Hepatocyte (in vitro differentiated cells): ENCODE data around the gene ZNF157. TPM values are rescaled to one million over a fixed set of nuclear protein-coding genes. Genes with fewer than 3 reads are reported as not detected.

Experiments
- DNase-seq: peaks from one replicate; pipeline ENCODE4 v3.0.0-alpha.2; 2016; ENCODE audit warnings: low spot score
- H2AFZ ChIP-seq: fragments of 200-600 bp; sonication (generic); 2 replicates; pipeline ENCODE4 v1.6.0; 2016; ENCODE audit warnings: antibody characterized with exemption, mild to moderate bottlenecking
- H3K27ac ChIP-seq: fragments of 200-600 bp; sonication (generic); 2 replicates; pipeline ENCODE4 v1.5.1; 2016; ENCODE audit warnings: mild to moderate bottlenecking
- H3K27me3 ChIP-seq: fragments of 200-600 bp; sonication (generic); 2 replicates; pipeline ENCODE4 v1.6.1; 2016
- H3K36me3 ChIP-seq: fragments of 200-600 bp; sonication (generic); replicated peaks from 2 replicates; pipeline ENCODE4 v1.5.1; 2016; ENCODE audit warnings: low read depth; ENCODE audit not compliant: insufficient read depth
- H3K4me1 ChIP-seq: fragments of 200-600 bp; sonication (generic); 2 replicates; pipeline ENCODE4 v1.5.1; 2016; ENCODE audit warnings: mild to moderate bottlenecking, moderate library complexity; ENCODE audit not compliant: insufficient read depth
- H3K4me2 ChIP-seq: fragments of 200-600 bp; sonication (generic); 2 replicates; pipeline ENCODE4 v1.6.0; 2016
- H3K4me3 ChIP-seq: fragments of 200-600 bp; sonication (generic); 2 replicates; pipeline ENCODE4 v1.5.1; 2016; ENCODE audit warnings: mild to moderate bottlenecking
- H3K79me2 ChIP-seq: fragments of 200-600 bp; sonication (generic); 2 replicates; pipeline ENCODE4 v1.6.0; 2017; ENCODE audit warnings: mild to moderate bottlenecking
- H3K9me2 ChIP-seq: fragments of 200-600 bp; sonication (generic); replicated peaks from 2 replicates; pipeline ENCODE4 v1.6.0; 2017; ENCODE audit warnings: mild to moderate bottlenecking; ENCODE audit not compliant: insufficient read depth
- H3K9me3 ChIP-seq: fragments of 200-600 bp; sonication (generic); 2 replicates; pipeline ENCODE4 v1.5.1; 2016; ENCODE audit warnings: low read depth, mild to moderate bottlenecking
- H4K20me1 ChIP-seq: fragments of 200-600 bp; sonication (generic); 2 replicates; pipeline ENCODE4 v1.6.0; 2016; ENCODE audit warnings: mild to moderate bottlenecking; ENCODE audit not compliant: insufficient read depth, poor library complexity, severe bottlenecking
- EZH2 ChIP-seq: fragments of 200-600 bp; sonication (generic); IDR thresholded peaks from 2 replicates; pipeline ENCODE4 v1.6.1; 2016; ENCODE audit warnings: antibody characterized with exemption, mild to moderate bottlenecking, borderline replicate concordance
- EZH2phosphoT487 ChIP-seq: fragments of 200-600 bp; sonication (generic); IDR thresholded peaks from one replicate; pipeline ENCODE4 v1.6.1; 2018; ENCODE audit warnings: antibody characterized with exemption, mild to moderate bottlenecking, low read depth, moderate library complexity; ENCODE audit not compliant: unreplicated experiment, severe bottlenecking
- WGBS: methylation state at CpG from one replicate; pipeline ENCODE4 v1.1.6; 2016; ENCODE audit warnings: low lambda C conversion rate; ENCODE audit errors: missing lambda C conversion rate; 5-methylcytosine and 5-hydroxymethylcytosine counted together
- polyA plus RNA-seq: library from polyadenylated mRNA; unstranded; fragments of >200 nt; fragmentation: Nextera tagmentation; extraction: Ambion mirVana; gene quantifications from 2 replicates; pipeline ENCODE4 v1.2.1, GENCODE V29; 2016
- total RNA-seq: library from RNA; depleted of rRNA; stranded (reverse); fragments of >200 nt; gene quantifications from 2 replicates; pipeline ENCODE4 v1.2.3, GENCODE V29; 2014
- TF ChIP-seq, protein P1 (sequence below): fragments of 200-600 bp; sonication (generic); IDR thresholded peaks from 2 replicates; pipeline ENCODE4 v1.5.1; 2016; ENCODE audit warnings: antibody characterized with exemption, mild to moderate bottlenecking; ENCODE audit not compliant: poor library complexity

Gene ZNF157
- total and polyA plus RNA-seq, 2 experiments from 2014 or later = 0.33 TPM; not detected in 1

DNA sequence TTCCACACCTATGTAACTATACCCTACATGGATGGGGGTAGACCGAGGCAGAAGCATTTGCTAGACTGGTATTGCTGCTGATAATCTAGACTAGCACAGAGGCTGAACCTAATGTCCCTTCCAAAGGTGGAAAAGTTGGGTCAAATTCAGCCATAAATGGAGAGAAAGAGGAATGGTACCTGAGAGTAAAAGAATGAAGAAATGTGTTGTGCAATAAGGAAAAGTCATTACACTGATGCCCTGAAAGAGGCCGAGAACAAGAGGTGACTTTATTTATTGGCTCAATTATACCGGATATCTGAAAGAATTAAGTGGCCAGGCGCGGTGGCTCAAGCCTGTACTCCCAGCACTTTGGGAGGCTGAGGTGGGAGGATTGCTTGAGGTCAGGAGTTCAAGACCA lies 60.5 kb downstream of the ZNF157 start:
- 94% methylated on average over 5 of the region's 5 CpGs for WGBS
- no peak for DNase-seq
- Histone ChIP-seq H2AFZ (no peak overlapping the region), H3K4me3 (no peak overlapping the region), H3K36me3 (no peaks in the 10 kb centered on the region), H3K27me3 (no peaks in the 10 kb centered on the region), H3K9me2 (no peaks in the 10 kb centered on the region), H3K9me3 (no peaks in the 10 kb centered on the region), H3K79me2 (no peaks in the 10 kb centered on the region), H3K27ac (no peak overlapping the region), H3K4me1 (no peaks in the 10 kb centered on the region), H3K4me2 (no peak overlapping the region), H4K20me1 (no peaks in the 10 kb centered on the region)
- no peak for TF ChIP-seq EZH2
- TF ChIP-seq, protein P1, sequence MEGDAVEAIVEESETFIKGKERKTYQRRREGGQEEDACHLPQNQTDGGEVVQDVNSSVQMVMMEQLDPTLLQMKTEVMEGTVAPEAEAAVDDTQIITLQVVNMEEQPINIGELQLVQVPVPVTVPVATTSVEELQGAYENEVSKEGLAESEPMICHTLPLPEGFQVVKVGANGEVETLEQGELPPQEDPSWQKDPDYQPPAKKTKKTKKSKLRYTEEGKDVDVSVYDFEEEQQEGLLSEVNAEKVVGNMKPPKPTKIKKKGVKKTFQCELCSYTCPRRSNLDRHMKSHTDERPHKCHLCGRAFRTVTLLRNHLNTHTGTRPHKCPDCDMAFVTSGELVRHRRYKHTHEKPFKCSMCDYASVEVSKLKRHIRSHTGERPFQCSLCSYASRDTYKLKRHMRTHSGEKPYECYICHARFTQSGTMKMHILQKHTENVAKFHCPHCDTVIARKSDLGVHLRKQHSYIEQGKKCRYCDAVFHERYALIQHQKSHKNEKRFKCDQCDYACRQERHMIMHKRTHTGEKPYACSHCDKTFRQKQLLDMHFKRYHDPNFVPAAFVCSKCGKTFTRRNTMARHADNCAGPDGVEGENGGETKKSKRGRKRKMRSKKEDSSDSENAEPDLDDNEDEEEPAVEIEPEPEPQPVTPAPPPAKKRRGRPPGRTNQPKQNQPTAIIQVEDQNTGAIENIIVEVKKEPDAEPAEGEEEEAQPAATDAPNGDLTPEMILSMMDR = no peak
- no peak for TF ChIP-seq EZH2phosphoT487

DNA sequence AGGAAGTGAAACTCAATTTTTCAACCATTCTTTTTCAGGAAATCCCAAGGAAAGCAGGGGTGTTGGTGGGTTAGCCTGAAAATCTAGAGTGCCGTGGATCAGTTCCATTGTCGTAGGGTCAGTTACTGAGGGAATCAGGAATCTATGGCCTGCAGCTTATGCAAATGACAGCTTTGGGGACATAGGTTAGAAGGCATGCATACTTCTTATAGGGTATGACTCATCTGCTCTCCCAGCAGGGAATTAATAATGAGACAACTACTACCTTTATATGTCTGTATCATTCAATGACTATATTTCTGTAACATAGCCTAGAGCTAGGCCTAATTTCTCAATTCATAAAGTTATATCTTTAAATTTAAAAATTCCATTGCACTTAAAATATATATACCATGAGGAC lies 76.1 kb downstream of the ZNF157 start:
- no peak overlapping the region for H2AFZ ChIP-seq
- no peaks in the 10 kb centered on the region for H3K79me2 ChIP-seq
- no peaks in the 10 kb centered on the region for H3K27me3 ChIP-seq
- H3K4me3 ChIP-seq = no peak overlapping the region
- TF ChIP-seq EZH2 (no peak), EZH2phosphoT487 (no peak)
- TF ChIP-seq, protein P1 = no peak
- H3K36me3 ChIP-seq = no peaks in the 10 kb centered on the region
- 91% methylated on average over 2 of the region's 2 CpGs for WGBS
- no peak overlapping the region for H3K4me2 ChIP-seq
- no peaks in the 10 kb centered on the region for H4K20me1 ChIP-seq
- DNase-seq = no peak
- no peak overlapping the region for H3K27ac ChIP-seq
- H3K9me3 ChIP-seq = peaks cover 14% of the 10 kb centered on the region
- no peaks in the 10 kb centered on the region for H3K4me1 ChIP-seq
- H3K9me2 ChIP-seq = no peaks in the 10 kb centered on the region

DNA sequence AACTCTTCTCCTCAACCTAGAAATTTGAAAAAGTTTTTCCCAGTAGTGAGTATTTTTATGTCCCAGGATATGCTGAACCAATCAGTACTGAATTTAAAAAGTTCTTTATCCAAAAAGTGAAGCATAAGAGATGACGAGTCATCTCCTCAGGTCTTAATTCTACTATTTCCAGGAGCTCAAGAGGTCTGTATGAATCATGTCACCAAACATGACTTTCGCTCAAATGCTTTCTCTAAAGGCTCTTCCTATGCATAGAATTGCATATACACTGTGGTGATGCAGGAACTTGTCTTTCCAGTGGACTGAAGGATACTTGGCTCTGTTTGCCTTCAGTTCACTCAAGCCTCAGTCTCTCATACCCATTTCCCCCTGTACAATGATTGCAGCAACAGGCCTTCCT lies 76.6 kb downstream of the ZNF157 start:
- Histone ChIP-seq H3K79me2 (no peaks in the 10 kb centered on the region), H3K27me3 (no peaks in the 10 kb centered on the region), H3K9me2 (no peaks in the 10 kb centered on the region), H3K4me1 (no peaks in the 10 kb centered on the region), H2AFZ (no peak overlapping the region), H3K4me2 (no peak overlapping the region), H3K27ac (no peak overlapping the region), H3K4me3 (no peak overlapping the region), H4K20me1 (no peaks in the 10 kb centered on the region), H3K36me3 (no peaks in the 10 kb centered on the region), H3K9me3 (peaks cover 14% of the 10 kb centered on the region)
- TF ChIP-seq EZH2phosphoT487 = no peak
- WGBS = 70% methylated on average over 2 of the region's 2 CpGs
- DNase-seq = no peak

DNA sequence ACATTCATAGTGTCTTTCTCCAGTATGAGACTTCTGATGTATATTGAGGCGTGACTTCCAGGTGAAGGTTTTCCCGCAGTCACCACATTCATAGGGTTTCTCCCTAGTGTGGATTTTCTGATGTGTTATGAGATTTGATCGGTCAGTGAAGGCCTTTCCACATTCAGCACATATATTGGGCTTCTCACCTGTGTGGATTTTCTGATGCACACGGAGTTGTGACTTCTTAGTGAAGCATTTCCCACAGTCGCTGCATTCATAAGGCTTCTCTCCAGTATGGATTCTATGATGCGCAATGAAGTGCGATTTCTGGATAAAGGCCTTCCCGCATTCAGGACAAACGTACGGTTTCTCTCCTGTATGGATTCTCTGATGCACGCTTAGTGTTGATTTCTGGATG lies 77.2 kb downstream of the ZNF157 start:
- Histone ChIP-seq H3K27ac (no peak overlapping the region), H3K9me2 (no peaks in the 10 kb centered on the region), H3K79me2 (no peaks in the 10 kb centered on the region), H3K36me3 (no peaks in the 10 kb centered on the region), H3K9me3 (peaks cover 14% of the 10 kb centered on the region), H3K27me3 (no peaks in the 10 kb centered on the region), H2AFZ (no peak overlapping the region), H3K4me3 (no peak overlapping the region), H4K20me1 (no peaks in the 10 kb centered on the region), H3K4me1 (no peaks in the 10 kb centered on the region), H3K4me2 (no peak overlapping the region)
- DNase-seq = no peak
- 87% methylated on average over 11 of the region's 11 CpGs for WGBS
- no peak for TF ChIP-seq EZH2
- TF ChIP-seq, protein P1 = no peak
- no peak for TF ChIP-seq EZH2phosphoT487
